Activated B cell treated with CpG ODN at 0.5 μM for 24 hours (primary cell): Measurements from ENCODE around the gene UBE2D4. TPM values are rescaled to one million over a fixed set of nuclear protein-coding genes. Genes with fewer than 3 reads are reported as not detected.

Experiments
- ATAC-seq: fragments of 200-7000 bp; cut with Tn5 transposase; one replicate; pipeline ENCODE4 v1.10.0; 2021; ENCODE audit warnings: low read depth, mild to moderate bottlenecking, moderate library complexity
- CTCF ChIA-PET: fragments of 350-600 bp; sonication (Branson Sonifier 250); formaldehyde crosslinking; loops from one replicate; lab custom pipeline; 2021; ENCODE audit warnings: antibody characterized with exemption; lab: Charles Lee
- POLR2A ChIA-PET: fragments of 350-600 bp; sonication (Branson Sonifier 250); formaldehyde crosslinking; loops from one replicate; lab custom pipeline; 2021; ENCODE audit warnings: antibody characterized with exemption; lab: Charles Lee
- DNase-seq: peaks from one replicate; pipeline ENCODE4 v3.0.0; 2022
- H3K27ac Mint-ChIP-seq: one replicate; pipeline ENCODE4 v1.8.0; 2020; ENCODE audit warnings: mixed read lengths
- H3K27me3 Mint-ChIP-seq: one replicate; pipeline ENCODE4 v1.8.0; 2021; ENCODE audit warnings: mixed read lengths
- H3K36me3 Mint-ChIP-seq: one replicate; pipeline ENCODE4 v1.8.0; 2021; ENCODE audit warnings: low read depth, mixed read lengths
- H3K4me1 Mint-ChIP-seq: one replicate; pipeline ENCODE4 v1.8.0; 2021; ENCODE audit warnings: mixed read lengths
- H3K4me3 Mint-ChIP-seq: one replicate; pipeline ENCODE4 v1.8.0; 2020; ENCODE audit warnings: mild to moderate bottlenecking, mixed read lengths
- H3K9me3 Mint-ChIP-seq: one replicate; pipeline ENCODE4 v1.8.0; 2020; ENCODE audit warnings: mixed read lengths
- intact Hi-C: fragments of 100-400 bp; cut with micrococcal nuclease; formaldehyde crosslinking; loops from one replicate; pipeline ENCODE4 v1.15.1; 2024
- total RNA-seq: library from RNA; stranded (reverse); gene quantifications from 2 replicates; pipeline ENCODE4 v1.2.3, GENCODE V29; 2022
- TF ChIP-seq, protein P1 (sequence below): fragments of 200-600 bp; IDR thresholded peaks from one replicate; pipeline ENCODE4 v1.8.0; 2022; ENCODE audit warnings: antibody characterized with exemption, mild to moderate bottlenecking

Gene UBE2D4
- total RNA-seq, 1 donor from 2014 or later = 18.9 TPM

DNA sequence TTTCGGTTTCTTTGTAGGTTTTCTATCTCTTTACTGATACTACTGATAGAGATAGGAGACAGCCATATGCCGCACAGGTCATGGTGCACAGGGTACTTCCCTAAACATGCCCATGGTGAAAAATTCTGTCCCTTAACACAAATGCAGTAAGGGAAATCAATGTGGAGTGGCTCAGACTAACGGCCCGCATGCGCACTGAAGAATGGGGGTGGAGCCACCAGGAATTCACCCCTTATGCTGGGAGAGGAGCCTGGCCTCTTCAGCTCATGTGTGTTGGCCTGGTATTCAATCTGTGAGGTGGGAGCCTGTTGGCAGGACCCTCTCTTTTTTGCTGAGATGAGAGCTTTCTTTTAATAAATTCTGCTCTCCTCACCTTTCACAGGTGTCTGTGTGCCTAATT, 11.4 kb upstream of the UBE2D4 start:
- DNase-seq = no peak
- ChIA-PET POLR2A (interaction anchor here (1.0 kb wide), 1 partner anchor 12 kb away, joined by 4 read pairs; the partner anchor contains the start of gene UBE2D4), CTCF (no interaction called here)
- Mint-ChIP-seq H3K27me3 (no peaks in the 10 kb centered on the region), H3K4me1 (no peaks in the 10 kb centered on the region), H3K9me3 (no peaks in the 10 kb centered on the region), H3K4me3 (no peak overlapping the region), H3K27ac (no peak overlapping the region), H3K36me3 (peaks cover 8% of the 10 kb centered on the region)
- TF ChIP-seq, protein P1, sequence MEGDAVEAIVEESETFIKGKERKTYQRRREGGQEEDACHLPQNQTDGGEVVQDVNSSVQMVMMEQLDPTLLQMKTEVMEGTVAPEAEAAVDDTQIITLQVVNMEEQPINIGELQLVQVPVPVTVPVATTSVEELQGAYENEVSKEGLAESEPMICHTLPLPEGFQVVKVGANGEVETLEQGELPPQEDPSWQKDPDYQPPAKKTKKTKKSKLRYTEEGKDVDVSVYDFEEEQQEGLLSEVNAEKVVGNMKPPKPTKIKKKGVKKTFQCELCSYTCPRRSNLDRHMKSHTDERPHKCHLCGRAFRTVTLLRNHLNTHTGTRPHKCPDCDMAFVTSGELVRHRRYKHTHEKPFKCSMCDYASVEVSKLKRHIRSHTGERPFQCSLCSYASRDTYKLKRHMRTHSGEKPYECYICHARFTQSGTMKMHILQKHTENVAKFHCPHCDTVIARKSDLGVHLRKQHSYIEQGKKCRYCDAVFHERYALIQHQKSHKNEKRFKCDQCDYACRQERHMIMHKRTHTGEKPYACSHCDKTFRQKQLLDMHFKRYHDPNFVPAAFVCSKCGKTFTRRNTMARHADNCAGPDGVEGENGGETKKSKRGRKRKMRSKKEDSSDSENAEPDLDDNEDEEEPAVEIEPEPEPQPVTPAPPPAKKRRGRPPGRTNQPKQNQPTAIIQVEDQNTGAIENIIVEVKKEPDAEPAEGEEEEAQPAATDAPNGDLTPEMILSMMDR = no peak
- intact Hi-C loops = no loop called here
- no peak for ATAC-seq

DNA sequence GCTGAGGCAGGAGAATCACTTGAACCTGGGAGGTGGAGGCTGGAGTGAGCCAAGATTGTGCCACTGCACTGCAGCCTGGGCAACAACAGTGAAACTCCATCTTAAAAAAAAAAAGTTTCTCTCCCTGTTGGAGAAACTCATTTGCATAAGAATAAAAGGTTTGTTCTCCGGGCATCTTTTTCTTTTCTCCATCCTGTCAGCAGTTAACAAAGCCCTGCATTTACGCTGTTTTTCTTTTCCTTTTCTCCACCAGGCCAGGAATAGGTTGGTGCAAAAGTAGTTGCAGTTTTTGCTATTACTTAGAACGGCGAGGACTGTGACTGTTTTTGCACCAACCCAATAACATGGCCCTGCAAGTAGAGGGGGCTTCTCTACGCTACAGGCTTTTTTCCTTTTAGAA, 10.3 kb upstream of the UBE2D4 start:
- intact Hi-C loops = no loop called here
- no peaks in the 10 kb centered on the region for H3K27me3 Mint-ChIP-seq
- no peak overlapping the region for H3K27ac Mint-ChIP-seq
- no peak overlapping the region for H3K4me3 Mint-ChIP-seq
- CTCF ChIA-PET = no interaction called here
- TF ChIP-seq, protein P1 = no peak
- peaks cover 8% of the 10 kb centered on the region for H3K36me3 Mint-ChIP-seq
- no peak for ATAC-seq
- POLR2A ChIA-PET = interaction anchor here (0.5 kb wide), 1 partner anchor 9 kb away, joined by 3 read pairs; no protein-coding TSS in a partner anchor
- no peaks in the 10 kb centered on the region for H3K9me3 Mint-ChIP-seq
- DNase-seq = no peak
- H3K4me1 Mint-ChIP-seq = no peaks in the 10 kb centered on the region

DNA sequence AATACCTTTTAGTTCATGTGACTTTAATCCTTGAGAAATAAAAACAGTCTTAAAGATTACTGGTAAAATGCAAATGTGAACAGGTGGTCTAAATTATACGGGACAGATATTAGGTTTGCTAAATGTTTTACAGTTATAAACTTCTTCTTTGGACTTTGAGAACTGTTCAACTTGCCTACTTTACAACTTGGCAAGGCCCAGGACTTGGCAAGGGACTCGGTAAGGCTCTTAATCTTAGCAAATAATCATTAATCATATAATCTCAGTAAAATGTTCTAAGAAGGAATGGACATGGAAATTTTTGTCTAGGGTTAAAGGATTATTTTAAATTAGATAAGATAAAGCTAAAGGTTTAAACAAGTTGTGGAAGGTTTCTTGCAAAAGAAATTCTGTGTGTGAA, 4.8 kb upstream of the UBE2D4 start:
- Mint-ChIP-seq H3K27ac (no peak overlapping the region), H3K36me3 (peaks cover 10% of the 10 kb centered on the region), H3K9me3 (no peaks in the 10 kb centered on the region), H3K27me3 (no peaks in the 10 kb centered on the region), H3K4me3 (no peak overlapping the region), H3K4me1 (peaks cover 13% of the 10 kb centered on the region)
- intact Hi-C loops = no loop called here
- ChIA-PET CTCF (no interaction called here), POLR2A (interaction anchor here (0.7 kb wide), 2 partner anchors 36 to 273 kb away, joined by 3 to 5 read pairs; no protein-coding TSS in a partner anchor)
- no peak for DNase-seq
- TF ChIP-seq, protein P1 = no peak
- ATAC-seq = no peak

DNA sequence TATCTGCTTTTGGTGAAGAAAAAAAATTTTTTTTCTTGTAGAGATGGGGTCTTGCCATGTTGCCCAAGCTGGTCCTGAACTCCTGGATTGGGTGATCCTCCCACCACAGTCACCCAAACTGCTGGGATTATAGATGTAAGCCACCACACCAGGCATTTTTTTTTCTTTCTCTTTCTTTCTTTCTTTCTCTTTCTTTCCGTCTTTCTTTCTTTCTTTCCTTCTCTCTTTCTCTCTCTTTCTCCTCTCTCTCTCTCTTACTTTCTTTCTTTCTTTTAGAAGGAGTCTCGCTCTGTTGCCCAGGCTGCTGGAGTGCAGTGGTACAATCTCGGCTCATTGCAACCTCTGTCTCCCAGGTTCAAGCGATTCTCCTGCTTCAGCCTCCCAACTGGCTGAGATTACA, 3.5 kb upstream of the UBE2D4 start:
- Mint-ChIP-seq H3K9me3 (no peaks in the 10 kb centered on the region), H3K4me3 (no peak overlapping the region), H3K27me3 (no peaks in the 10 kb centered on the region), H3K36me3 (peaks cover 10% of the 10 kb centered on the region), H3K27ac (peak overlapping the region; percentile 68), H3K4me1 (peaks cover 21% of the 10 kb centered on the region)
- intact Hi-C loops = no loop called here
- ChIA-PET CTCF (no interaction called here), POLR2A (no interaction called here)
- TF ChIP-seq, protein P1 = no peak
- DNase-seq (no peak), ATAC-seq (no peak)

DNA sequence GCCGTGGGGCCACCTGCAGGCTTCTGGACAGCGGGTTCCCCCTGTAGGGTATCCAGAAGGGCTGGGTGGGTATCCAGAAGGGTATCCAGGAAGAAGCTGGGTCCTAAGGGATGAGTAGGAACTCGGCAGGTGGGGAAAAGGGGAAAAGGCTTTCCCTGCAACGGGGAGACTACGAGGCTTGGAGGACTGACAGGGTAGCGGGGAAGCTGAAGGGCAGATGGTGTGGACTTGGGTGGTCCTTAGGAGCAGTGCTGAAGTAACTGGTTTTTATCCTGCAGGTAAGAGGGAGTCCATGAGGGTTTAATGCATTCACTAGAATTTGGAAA, 525 bp downstream of the UBE2D4 start:
- ATAC-seq (peak; percentile 9), DNase-seq (no peak)
- Mint-ChIP-seq H3K4me1 (peaks cover 24% of the 10 kb centered on the region), H3K27ac (peak overlapping the region; percentile 90), H3K9me3 (no peaks in the 10 kb centered on the region), H3K4me3 (peak overlapping the region; percentile 87), H3K36me3 (peaks cover 2% of the 10 kb centered on the region), H3K27me3 (no peaks in the 10 kb centered on the region)
- TF ChIP-seq, protein P1 = no peak
- intact Hi-C loops = loop anchor here (1.0 to 5.0 kb wide), 8 partner anchors 20 to 1184 kb away; partner anchors contain the start of genes COA1, MRPL32, MRPS24 and POLM
- POLR2A ChIA-PET = interaction anchor here (1.0 to 1.6 kb wide), 10 partner anchors 12 to 1842 kb away, joined by 3 to 17 read pairs (median 4); partner anchors contain the start of genes DDX56, MRPS24 and URGCP
- CTCF ChIA-PET = no interaction called here
